Gastrocnemius medialis (tissue), 4 donors: ENCODE data around the gene HTRA3. TPM values are rescaled to one million over a fixed set of nuclear protein-coding genes. Genes with fewer than 3 reads are reported as not detected.

ENCODE experiments used
- ATAC-seq, 2 donors: fragments of 150-250 bp; one replicate each; pipeline ENCODE4 v1.9.1; 2016
- DNase-seq, 2 donors: peaks; one replicate each; pipeline ENCODE4 v3.0.0-alpha.2; 2019
- H3K27ac ChIP-seq, 4 donors: fragments of 200-600 bp; sonication (generic); 1 replicate in 1 of 4; 2 replicates in 3 of 4; pipeline ENCODE4 v1.5.1; 2016 to 2018; ENCODE audit warnings: mild to moderate bottlenecking in 2 of 4, moderate library complexity in 1 of 4
- H3K27me3 ChIP-seq, 3 donors: fragments of 200-600 bp; sonication (generic) in 2 of 3; 1 replicate in 1 of 3; 2 replicates in 2 of 3; pipeline versions ENCODE4 v1.5.1 to v1.6.0; 2016 to 2019; ENCODE audit warnings: mild to moderate bottlenecking in 1 of 3, moderate library complexity in 1 of 3
- H3K36me3 ChIP-seq, 2 donors: fragments of 200-600 bp; sonication (generic) in 1 of 2; one replicate each; pipeline ENCODE4 v1.5.1; 2017 to 2018
- H3K4me1 ChIP-seq, 2 donors: fragments of 200-600 bp; sonication (generic) in 1 of 2; one replicate each; pipeline ENCODE4 v1.5.1; 2016 to 2017; ENCODE audit warnings: mild to moderate bottlenecking in 2 of 2
- H3K4me3 ChIP-seq, 4 donors: fragments of 200-600 bp; sonication (generic) in 3 of 4; 1 replicate in 1 of 4; 2 replicates in 3 of 4; pipeline ENCODE4 v1.5.1; 2016 to 2019; ENCODE audit warnings: mild to moderate bottlenecking in 2 of 4
- H3K9me3 ChIP-seq, 3 donors: fragments of 200-600 bp; sonication (generic) in 2 of 3; 1 replicate in 1 of 3; 2 replicates in 2 of 3; pipeline ENCODE4 v1.5.1; 2016 to 2019
- POLR2A ChIP-seq, 2 donors: fragments of 450-650 bp; IDR thresholded peaks; one replicate each; pipeline ENCODE4 v1.6.1; 2017; ENCODE audit warnings: antibody characterized with exemption in 2 of 2, mild to moderate bottlenecking in 2 of 2, moderate library complexity in 2 of 2
- in situ Hi-C, 4 donors: fragments of 200-750 bp; cut with MboI; loops; one replicate each; pipeline versions ENCODE4 v1.15.0 to v1.8.0; 2017; ENCODE audit warnings: low sequenced_read_pairs in 4 of 4
- intact Hi-C: fragments of 100-400 bp; cut with DNase I; formaldehyde crosslinking; loops from one replicate; pipeline ENCODE4 v1.15.1; 2023; ENCODE audit warnings: low total_unique reads
- total RNA-seq, 4 donors: library from RNA; depleted of rRNA; stranded (reverse); fragments of >200 nt; gene quantifications; one replicate each; pipeline versions ENCODE4 v1.1.0 to v1.2.3, GENCODE V29; 2016
- TF ChIP-seq, protein P1 (sequence below), 5 experiments: fragments of 450-650 bp in 3 of 5; fragments of 200-600 bp in 2 of 5; sonication (generic) in 2 of 5; IDR thresholded peaks in 4 of 5; conservative IDR thresholded peaks in 1 of 5; 1 replicate in 4 of 5; 2 replicates in 1 of 5; pipeline ENCODE4 v1.5.1; 2016 to 2019; ENCODE audit warnings: antibody characterized with exemption in 5 of 5, mild to moderate bottlenecking in 3 of 5, moderate library complexity in 3 of 5

The HTRA3 gene
- total RNA-seq, 4 donors from 2014 or later, result 8.4 to 22.2 (median 16.0) TPM

DNA sequence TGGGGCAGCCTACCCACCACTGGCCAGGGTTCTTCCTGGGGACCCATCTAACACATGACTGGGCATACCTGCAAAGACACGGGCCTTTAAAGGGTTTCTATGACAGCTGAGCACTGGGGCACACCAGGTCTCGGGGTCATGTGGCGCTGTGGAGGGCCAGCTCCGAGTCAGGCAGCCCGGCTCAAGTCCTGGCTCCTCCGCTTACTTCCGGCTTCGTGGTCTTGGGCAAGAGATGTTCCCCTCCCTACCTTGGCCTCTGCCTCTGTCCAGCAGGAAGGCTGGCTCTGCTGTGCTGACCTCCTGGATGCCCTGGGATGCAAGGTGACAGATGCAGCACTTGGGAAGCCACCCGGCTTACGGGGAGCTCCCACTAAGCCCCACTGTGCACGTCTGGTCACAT, 37.6 kb downstream of the HTRA3 start:
- in situ Hi-C loops (no loop called here), intact Hi-C loops (no loop called here)
- H3K9me3 ChIP-seq, result no peaks in the 10 kb centered on the region
- DNase-seq, result peak in 1 of 2 donors; percentile 74
- no peak overlapping the region for H3K4me3 ChIP-seq
- no peaks in the 10 kb centered on the region for H3K27me3 ChIP-seq
- TF ChIP-seq POLR2A (IDR thresholded peaks at IDR 0.05), result no peak
- TF ChIP-seq, protein P1, sequence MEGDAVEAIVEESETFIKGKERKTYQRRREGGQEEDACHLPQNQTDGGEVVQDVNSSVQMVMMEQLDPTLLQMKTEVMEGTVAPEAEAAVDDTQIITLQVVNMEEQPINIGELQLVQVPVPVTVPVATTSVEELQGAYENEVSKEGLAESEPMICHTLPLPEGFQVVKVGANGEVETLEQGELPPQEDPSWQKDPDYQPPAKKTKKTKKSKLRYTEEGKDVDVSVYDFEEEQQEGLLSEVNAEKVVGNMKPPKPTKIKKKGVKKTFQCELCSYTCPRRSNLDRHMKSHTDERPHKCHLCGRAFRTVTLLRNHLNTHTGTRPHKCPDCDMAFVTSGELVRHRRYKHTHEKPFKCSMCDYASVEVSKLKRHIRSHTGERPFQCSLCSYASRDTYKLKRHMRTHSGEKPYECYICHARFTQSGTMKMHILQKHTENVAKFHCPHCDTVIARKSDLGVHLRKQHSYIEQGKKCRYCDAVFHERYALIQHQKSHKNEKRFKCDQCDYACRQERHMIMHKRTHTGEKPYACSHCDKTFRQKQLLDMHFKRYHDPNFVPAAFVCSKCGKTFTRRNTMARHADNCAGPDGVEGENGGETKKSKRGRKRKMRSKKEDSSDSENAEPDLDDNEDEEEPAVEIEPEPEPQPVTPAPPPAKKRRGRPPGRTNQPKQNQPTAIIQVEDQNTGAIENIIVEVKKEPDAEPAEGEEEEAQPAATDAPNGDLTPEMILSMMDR (IDR thresholded peaks at IDR 0.05 in 4 of 5, conservative IDR thresholded peaks at IDR 0.05 in 1 of 5), result no peak
- peaks cover 17 to 35% of the 10 kb centered on the region in 2 donors for H3K4me1 ChIP-seq
- H3K27ac ChIP-seq, result peak overlapping the region in 2 of 4 donors; percentile 19 to 71
- peak in 1 of 2 donors; percentile 34 for ATAC-seq
- H3K36me3 ChIP-seq, result no peaks in the 10 kb centered on the region

GRCh38 chr4:8307714-8308113, 38.2 kb downstream of the HTRA3 start:
- H3K4me1 ChIP-seq, result peaks cover 17 to 35% of the 10 kb centered on the region in 2 donors
- no peaks in the 10 kb centered on the region for H3K27me3 ChIP-seq
- DNase-seq, result no peak
- intact Hi-C loops, result loop anchor here (1.0 to 2.0 kb wide), 5 partner anchors 23 to 85 kb away; no protein-coding TSS in a partner anchor
- no peak for TF ChIP-seq POLR2A (IDR thresholded peaks at IDR 0.05)
- TF ChIP-seq, protein P1 (IDR thresholded peaks at IDR 0.05 in 4 of 5, conservative IDR thresholded peaks at IDR 0.05 in 1 of 5), result no peak
- in situ Hi-C loops, result no loop called here
- ATAC-seq, result no peak
- peak overlapping the region in 2 of 4 donors; percentile 18 to 71 for H3K27ac ChIP-seq
- H3K36me3 ChIP-seq, result no peaks in the 10 kb centered on the region
- H3K9me3 ChIP-seq, result no peaks in the 10 kb centered on the region
- no peak overlapping the region for H3K4me3 ChIP-seq

DNA sequence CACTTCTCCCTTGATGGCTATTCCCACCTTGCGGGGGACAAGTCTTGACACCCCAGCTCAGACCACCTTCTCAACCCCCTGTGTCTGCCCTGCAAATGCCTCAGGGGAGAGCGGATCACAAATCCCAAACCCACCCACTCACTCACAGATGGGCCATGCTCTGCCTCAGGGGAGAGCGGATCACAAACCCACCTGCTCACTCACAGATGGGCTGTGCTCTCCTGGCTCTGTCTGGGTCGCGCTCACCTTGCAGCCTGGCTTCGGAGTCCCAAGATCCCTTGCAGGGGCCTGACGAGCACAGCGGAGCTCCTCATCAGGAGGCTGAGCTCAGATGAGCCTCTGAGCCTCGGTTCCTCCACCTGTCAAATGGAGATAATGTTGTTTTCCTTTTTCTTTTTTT, 38.6 kb downstream of the HTRA3 start:
- H3K4me3 ChIP-seq, result no peak overlapping the region
- ATAC-seq (no peak), DNase-seq (peak in 1 of 2 donors; percentile 14)
- intact Hi-C loops (loop anchor here (1.0 to 2.0 kb wide), 5 partner anchors 23 to 84 kb away; no protein-coding TSS in a partner anchor), in situ Hi-C loops (no loop called here)
- no peaks in the 10 kb centered on the region for H3K9me3 ChIP-seq
- TF ChIP-seq, protein P1 (IDR thresholded peaks at IDR 0.05 in 4 of 5, conservative IDR thresholded peaks at IDR 0.05 in 1 of 5), result no peak
- no peaks in the 10 kb centered on the region for H3K27me3 ChIP-seq
- peak overlapping the region; percentile 3 to 72 (median 44) for H3K27ac ChIP-seq
- no peaks in the 10 kb centered on the region for H3K36me3 ChIP-seq
- peaks cover 17 to 35% of the 10 kb centered on the region in 2 donors for H3K4me1 ChIP-seq

- intact Hi-C loops, result loop anchor here (1.0 to 2.0 kb wide), 5 partner anchors 22 to 83 kb away; no protein-coding TSS in a partner anchor
- Histone ChIP-seq H3K4me1 (peaks cover 17 to 35% of the 10 kb centered on the region in 2 donors), H3K27ac (peak overlapping the region; percentile 65 to 72 (median 70)), H3K27me3 (no peaks in the 10 kb centered on the region), H3K9me3 (no peaks in the 10 kb centered on the region), H3K36me3 (no peaks in the 10 kb centered on the region), H3K4me3 (peak overlapping the region; percentile 3 to 40 (median 26))
- in situ Hi-C loops, result no loop called here
- TF ChIP-seq, protein P1 (IDR thresholded peaks at IDR 0.05 in 4 of 5, conservative IDR thresholded peaks at IDR 0.05 in 1 of 5), result peak; percentile 33 to 77 (median 56)
- TF ChIP-seq POLR2A (IDR thresholded peaks at IDR 0.05), result peak; percentile 26 to 31
- DNase-seq, result peak; percentile 73 to 87
- peak; percentile 77 to 84 for ATAC-seq
These were observed 39.6 kb downstream of the HTRA3 start for GRCh38 chr4:8308856-8309771.
